GM21515 (cell line): ENCODE measurements around the gene ZNF44.

Experiments
- ATAC-seq: cut with Tn5 transposase; IDR thresholded peaks from one replicate; pipeline ENCODE4 v1.9.1; 2021; ENCODE audit not compliant: unreplicated experiment

The ZNF44 gene

GRCh38 chr19:12265921-12266704, 28.6 kb downstream of the ZNF44 start:
- ATAC-seq = no peak

- no peak for ATAC-seq
These were observed 33.1 kb downstream of the ZNF44 start for GRCh38 chr19:12261554-12261953.

GRCh38 chr19:12260861-12261260, 33.8 kb downstream of the ZNF44 start:
- no peak for ATAC-seq

- no peak for ATAC-seq
These were observed 34.4 kb downstream of the ZNF44 start for GRCh38 chr19:12260236-12260635.

GRCh38 chr19:12255372-12255771, 39.3 kb downstream of the ZNF44 start:
- ATAC-seq = no peak

- ATAC-seq = no peak
These were observed 47.0 kb downstream of the ZNF44 start for GRCh38 chr19:12247644-12248222.

- ATAC-seq = no peak
These were observed 50.3 kb downstream of the ZNF44 start for GRCh38 chr19:12244370-12244769.

- no peak for ATAC-seq
These were observed 57.4 kb downstream of the ZNF44 start for GRCh38 chr19:12237143-12237839.

GRCh38 chr19:12232961-12233360, 61.7 kb downstream of the ZNF44 start:
- no peak for ATAC-seq

GRCh38 chr19:12230751-12231733, 63.6 kb downstream of the ZNF44 start:
- ATAC-seq = no peak

- ATAC-seq = no peak
These were observed 64.7 kb downstream of the ZNF44 start for GRCh38 chr19:12229990-12230389.

GRCh38 chr19:12224676-12225075, 70.0 kb downstream of the ZNF44 start:
- no peak for ATAC-seq

- no peak for ATAC-seq
These were observed 71.6 kb downstream of the ZNF44 start for GRCh38 chr19:12222980-12223630.
